Choroid plexus epithelial cell (primary cell): ENCODE results near the gene LDLR.
"Not testable (repeated sequence)": the region's sequence is repeated elsewhere in the genome, so short reads cannot be mapped to it uniquely, and the experiment has no call there.

Source experiments
- DNase-seq: peaks from one replicate; pipeline ENCODE4 v3.0.0-alpha.2; 2010; ENCODE audit warnings: low read depth
- H3K4me3 ChIP-seq: 2 replicates; pipeline ENCODE4 v1.5.1; 2011; ENCODE audit warnings: low read depth, mild to moderate bottlenecking, control low read depth, low read length, moderate library complexity
- TF ChIP-seq, protein P1 (sequence below): conservative IDR thresholded peaks from 2 replicates; pipeline ENCODE4 v1.5.1; 2011; ENCODE audit warnings: low read depth, mild to moderate bottlenecking, control low read depth, inconsistent platforms, low read length, moderate library complexity

LDLR gene

DNA sequence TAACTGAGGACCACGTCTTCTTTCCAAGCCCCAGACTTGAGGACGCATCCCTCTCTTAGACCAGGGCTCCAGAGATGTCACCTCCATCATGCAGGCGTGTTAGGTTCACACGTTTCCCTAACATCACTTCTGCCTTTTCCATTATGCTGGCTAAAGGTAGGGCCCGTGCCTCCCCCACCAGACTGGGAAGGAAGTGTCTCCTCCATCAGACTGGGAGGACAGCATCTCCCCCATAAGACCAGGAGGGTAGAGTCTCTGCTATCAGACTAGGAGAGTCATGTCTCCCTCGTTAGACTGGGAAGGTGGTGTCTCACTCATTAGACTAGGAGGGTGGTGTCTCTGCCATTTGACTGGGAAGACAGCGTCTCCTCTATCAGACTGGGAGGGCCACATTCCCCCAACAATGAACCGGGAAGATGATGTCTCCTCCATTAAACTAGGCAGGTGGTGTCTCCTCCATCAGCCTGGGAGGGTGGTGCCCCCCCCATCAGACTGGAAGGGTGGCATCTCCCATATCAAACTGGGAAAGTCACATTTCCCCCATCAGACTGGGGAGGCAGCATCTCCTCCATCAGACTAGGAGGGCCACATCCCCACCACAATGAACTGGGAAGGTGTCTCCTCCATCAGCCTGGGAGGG, 84.4 kb downstream of the LDLR start:
- no peak overlapping the region for H3K4me3 ChIP-seq
- TF ChIP-seq, protein P1, sequence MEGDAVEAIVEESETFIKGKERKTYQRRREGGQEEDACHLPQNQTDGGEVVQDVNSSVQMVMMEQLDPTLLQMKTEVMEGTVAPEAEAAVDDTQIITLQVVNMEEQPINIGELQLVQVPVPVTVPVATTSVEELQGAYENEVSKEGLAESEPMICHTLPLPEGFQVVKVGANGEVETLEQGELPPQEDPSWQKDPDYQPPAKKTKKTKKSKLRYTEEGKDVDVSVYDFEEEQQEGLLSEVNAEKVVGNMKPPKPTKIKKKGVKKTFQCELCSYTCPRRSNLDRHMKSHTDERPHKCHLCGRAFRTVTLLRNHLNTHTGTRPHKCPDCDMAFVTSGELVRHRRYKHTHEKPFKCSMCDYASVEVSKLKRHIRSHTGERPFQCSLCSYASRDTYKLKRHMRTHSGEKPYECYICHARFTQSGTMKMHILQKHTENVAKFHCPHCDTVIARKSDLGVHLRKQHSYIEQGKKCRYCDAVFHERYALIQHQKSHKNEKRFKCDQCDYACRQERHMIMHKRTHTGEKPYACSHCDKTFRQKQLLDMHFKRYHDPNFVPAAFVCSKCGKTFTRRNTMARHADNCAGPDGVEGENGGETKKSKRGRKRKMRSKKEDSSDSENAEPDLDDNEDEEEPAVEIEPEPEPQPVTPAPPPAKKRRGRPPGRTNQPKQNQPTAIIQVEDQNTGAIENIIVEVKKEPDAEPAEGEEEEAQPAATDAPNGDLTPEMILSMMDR: no peak
- DNase-seq: no peak

DNA sequence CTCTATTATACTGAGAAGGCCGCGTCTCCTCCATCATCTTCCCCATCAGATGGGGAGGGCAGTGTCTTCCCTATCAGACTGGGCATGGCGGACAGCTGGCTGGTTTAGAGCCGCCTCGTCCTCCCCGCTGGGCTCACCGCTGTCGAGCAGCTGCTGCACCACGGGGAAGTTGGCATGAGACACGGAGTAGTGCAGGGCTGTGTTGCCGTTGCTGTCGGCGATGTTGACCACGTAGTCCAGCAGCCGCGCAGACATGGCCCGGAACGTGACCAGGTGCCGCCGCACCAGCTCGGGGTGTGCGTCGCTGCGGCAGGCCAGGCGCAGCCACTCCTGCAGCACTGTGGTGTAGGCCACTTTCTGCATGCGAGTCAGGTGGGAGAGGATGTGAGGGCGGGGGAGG, 85.1 kb downstream of the LDLR start:
- no peak overlapping the region for H3K4me3 ChIP-seq
- no peak for DNase-seq
- TF ChIP-seq, protein P1: no peak

DNA sequence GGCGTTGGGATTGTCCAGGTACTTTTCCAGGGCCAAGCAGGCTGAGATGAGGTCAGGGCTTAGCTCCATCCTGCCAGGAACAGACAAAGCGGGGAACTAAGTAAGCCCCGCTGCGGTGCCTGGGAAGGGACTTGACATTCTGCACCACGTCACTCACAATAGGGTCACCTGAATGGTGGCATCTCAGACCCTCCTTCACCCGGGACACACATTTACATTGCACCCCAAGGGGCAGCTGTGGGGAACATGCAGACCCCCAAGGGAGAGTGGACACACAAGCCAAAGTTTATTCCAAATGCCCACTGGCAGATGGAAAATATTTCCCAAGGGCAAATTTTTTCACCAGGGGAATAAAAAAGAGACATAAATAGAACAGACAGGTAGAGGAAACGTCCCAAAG, 86.7 kb downstream of the LDLR start:
- DNase-seq: no peak
- TF ChIP-seq, protein P1: no peak
- H3K4me3 ChIP-seq: no peak overlapping the region

DNA sequence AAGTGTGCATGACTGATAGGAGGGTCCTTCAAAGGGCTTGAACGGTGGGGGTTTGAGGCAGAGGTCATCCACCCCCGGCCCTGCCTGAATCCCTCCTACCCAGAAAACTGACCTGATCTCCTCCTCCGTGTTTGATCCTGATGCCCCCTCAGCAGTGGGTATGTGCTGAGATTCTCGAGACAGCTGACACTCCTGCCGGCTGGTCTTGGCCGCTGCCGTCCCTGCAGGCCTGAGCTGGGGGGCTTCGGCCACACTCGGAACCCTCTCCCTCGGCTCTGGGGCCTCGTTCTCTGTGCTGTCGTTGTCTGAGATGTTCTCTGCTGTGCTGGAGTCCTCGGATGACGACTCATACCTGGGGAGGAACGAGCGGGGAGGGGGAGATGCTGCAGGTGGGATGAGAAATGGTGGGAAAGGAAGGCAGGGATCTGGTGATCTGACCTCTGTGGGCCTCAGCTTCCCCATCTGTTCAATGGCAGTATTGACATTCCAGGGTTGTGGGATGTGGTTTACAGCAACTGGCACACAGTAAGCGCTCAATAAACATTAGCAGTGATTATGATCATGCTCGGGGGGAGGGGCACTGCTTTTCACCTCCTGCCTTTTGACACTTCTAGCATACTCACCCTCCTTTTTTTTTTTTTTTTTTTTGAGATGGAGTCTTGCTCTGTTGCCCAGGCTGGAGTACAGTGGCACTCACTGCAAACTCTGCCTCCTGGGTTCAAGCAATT, 87.4 kb downstream of the LDLR start:
- no peak overlapping the region for H3K4me3 ChIP-seq
- TF ChIP-seq, protein P1: no peak
- DNase-seq: no peak

DNA sequence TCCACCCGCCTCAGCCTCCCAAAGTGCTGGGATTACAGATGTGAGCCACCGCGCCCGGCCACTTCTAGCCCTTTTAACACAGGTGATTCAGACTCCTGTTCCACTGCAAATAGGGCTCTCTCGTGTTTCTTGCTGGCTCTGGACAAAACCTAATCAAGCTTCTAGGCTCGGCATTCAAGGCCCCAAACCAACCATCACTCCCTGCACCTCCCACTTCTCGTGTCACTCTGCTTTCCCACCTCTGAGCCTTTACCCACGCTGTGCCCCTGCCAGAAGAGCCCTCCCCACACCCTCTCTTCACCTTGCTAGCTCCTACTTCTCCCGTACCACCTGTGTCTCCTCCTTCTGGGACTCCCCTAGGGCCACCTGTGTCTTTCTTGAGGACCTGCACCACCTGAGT, 88.3 kb downstream of the LDLR start:
- TF ChIP-seq, protein P1: no peak

DNA sequence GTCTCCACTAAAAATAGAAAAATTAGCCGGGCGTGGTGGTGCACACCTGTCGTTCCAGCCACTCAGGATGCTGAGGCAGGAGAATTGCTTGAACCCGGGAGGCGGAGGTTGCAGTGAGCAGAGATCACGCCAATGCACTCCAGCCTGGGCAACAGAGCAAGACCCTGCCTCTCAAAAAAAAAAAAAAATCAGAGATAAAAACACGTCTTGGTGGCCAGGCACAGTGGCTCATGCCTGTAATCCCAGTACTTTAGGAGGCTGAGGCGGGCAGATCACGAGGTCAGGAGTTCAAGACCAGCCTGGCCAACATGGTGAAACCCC, 89.8 kb downstream of the LDLR start:
- not testable (repeated sequence) for DNase-seq, H3K4me3 ChIP-seq

More for the DNA sequence above, 88.3 kb downstream of the LDLR start:
- DNase-seq: no peak
- H3K4me3 ChIP-seq: no peak overlapping the region

DNA sequence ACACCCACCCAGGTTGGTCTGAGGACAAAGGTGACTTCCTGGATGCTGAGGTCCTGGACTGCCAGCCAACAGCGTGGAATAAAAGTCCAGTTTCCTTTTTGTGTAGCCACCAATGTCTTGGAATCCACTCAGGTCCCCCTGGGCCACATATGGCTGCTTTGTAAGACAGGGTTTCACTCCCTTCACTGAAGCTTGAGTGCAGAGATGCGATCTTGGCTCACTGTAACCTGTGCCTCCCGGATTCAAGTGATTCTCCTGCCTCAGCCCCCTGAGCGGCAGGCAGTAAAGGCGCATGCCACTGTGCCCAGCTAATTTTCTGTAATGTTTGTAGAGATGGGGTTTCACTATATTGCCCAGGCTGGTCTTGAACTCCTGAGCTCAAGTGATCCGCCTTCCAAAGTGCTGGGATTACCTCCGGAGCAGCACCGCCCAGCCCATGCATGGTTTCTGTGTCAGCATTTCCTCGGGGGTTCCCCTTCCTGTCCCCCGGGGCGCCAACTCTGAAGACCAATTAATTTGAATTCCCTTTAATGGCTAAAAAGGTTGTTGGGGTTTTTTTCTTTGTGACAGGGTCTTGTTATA, 90.5 kb downstream of the LDLR start:
- peak; percentile 23 for DNase-seq
- H3K4me3 ChIP-seq: no peak overlapping the region
- TF ChIP-seq, protein P1: no peak
